ENCODE data around the gene CHST11. TPM values are rescaled to one million over a fixed set of nuclear protein-coding genes. Genes with fewer than 3 reads are reported as not detected.

Gene CHST11
- total RNA-seq, 1 experiment from 2014 or later: 6.7 TPM

DNA sequence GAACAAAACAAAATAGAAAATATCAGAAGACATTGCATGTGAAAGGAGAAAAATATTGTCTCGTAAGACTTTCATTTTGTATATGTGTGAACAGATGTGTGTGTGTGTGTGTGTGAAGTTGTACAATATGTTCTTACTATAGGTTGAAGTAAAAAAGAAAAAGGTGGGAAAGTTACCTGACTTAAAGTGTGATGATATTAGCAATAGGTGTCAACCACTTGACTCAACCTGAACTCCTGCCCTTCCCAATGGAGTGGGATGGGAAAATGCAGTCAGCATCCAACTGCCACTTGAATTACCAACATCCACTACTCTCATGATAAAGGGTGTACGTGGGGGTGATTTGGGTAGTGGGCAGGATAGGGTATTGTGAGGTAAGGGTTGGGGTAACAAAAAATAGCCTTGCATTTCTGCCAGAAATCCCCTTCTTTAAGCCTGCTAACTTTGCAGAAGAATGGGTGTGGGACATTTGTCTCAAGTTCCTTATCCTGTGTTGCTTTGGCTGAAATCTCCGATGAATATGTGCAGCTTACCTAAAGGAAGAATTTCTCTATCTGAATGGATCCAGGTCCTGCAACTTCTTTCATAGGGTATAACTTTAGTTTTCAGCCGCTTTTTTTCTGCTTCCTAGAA, 181.6 kb downstream of the CHST11 start:
- H3K18ac ChIP-seq (ENCODE audit: insufficient read length, low read depth, low read length): no peak overlapping the region
- H3K4me3 Mint-ChIP-seq: no peak overlapping the region
- no peak overlapping the region for H3K9ac ChIP-seq (ENCODE audit: extremely low read depth, insufficient read length, low read length)
- H3K4me1 ChIP-seq (ENCODE audit: insufficient read depth, low read length): no peaks in the 10 kb centered on the region
- no peaks in the 10 kb centered on the region for H4K20me1 ChIP-seq (ENCODE audit: control insufficient read depth, insufficient read depth, insufficient read length)
- no peaks in the 10 kb centered on the region; a peak in 1 of 7 replicates for H3K36me3 Mint-ChIP-seq (ENCODE audit: insufficient read depth in 1 of 3, low read depth in 3 of 3)
- H3K79me2 ChIP-seq (ENCODE audit: insufficient read depth, low read length): no peaks in the 10 kb centered on the region
- H3K79me1 ChIP-seq (ENCODE audit: insufficient read depth, low read depth, low read length, poor library complexity, severe bottlenecking): no peaks in the 10 kb centered on the region
- TF ChIP-seq, protein P1, sequence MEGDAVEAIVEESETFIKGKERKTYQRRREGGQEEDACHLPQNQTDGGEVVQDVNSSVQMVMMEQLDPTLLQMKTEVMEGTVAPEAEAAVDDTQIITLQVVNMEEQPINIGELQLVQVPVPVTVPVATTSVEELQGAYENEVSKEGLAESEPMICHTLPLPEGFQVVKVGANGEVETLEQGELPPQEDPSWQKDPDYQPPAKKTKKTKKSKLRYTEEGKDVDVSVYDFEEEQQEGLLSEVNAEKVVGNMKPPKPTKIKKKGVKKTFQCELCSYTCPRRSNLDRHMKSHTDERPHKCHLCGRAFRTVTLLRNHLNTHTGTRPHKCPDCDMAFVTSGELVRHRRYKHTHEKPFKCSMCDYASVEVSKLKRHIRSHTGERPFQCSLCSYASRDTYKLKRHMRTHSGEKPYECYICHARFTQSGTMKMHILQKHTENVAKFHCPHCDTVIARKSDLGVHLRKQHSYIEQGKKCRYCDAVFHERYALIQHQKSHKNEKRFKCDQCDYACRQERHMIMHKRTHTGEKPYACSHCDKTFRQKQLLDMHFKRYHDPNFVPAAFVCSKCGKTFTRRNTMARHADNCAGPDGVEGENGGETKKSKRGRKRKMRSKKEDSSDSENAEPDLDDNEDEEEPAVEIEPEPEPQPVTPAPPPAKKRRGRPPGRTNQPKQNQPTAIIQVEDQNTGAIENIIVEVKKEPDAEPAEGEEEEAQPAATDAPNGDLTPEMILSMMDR (conservative IDR thresholded peaks at IDR 0.05): no peak
- no peak overlapping the region for H2AK5ac ChIP-seq (ENCODE audit: insufficient read length, low read length)
- no peaks in the 10 kb centered on the region for H3K9me3 ChIP-seq (ENCODE audit: control insufficient read depth, low read depth, low read length)
- H3K23me2 ChIP-seq (ENCODE audit: insufficient read length, low read depth, low read length, poor library complexity, severe bottlenecking): no peaks in the 10 kb centered on the region
- no peak overlapping the region for H2BK5ac ChIP-seq (ENCODE audit: insufficient read length, low read length)
- H4K8ac ChIP-seq (replicated peaks; ENCODE audit: insufficient read length, low read depth, low read length): no peak overlapping the region
- H4K5ac ChIP-seq (ENCODE audit: insufficient read length, low read depth, low read length): no peak overlapping the region
- no peaks in the 10 kb centered on the region for H3K27me3 Mint-ChIP-seq (ENCODE audit: low read depth)
- peaks cover 0 to 3% of the 10 kb centered on the region in 2 experiments; a peak in 2 of 5 replicates for H3K9me3 Mint-ChIP-seq
- H3K27me3 ChIP-seq (ENCODE audit: insufficient read depth, low read length): no peaks in the 10 kb centered on the region
- no peak overlapping the region for H3K23ac ChIP-seq (ENCODE audit: insufficient read length, low read depth, low read length)
- H3T11ph ChIP-seq (ENCODE audit: low read length): no peak overlapping the region
- DNase-seq: no peak
- H2BK15ac ChIP-seq (ENCODE audit: low read depth, low read length): no peak overlapping the region
- no peak overlapping the region for H4K91ac ChIP-seq (ENCODE audit: insufficient read length, low read depth, low read length)
- no peak overlapping the region for H3K14ac ChIP-seq (ENCODE audit: insufficient read depth, low read length)
- no peak overlapping the region for H3K4me2 ChIP-seq (ENCODE audit: insufficient read depth, insufficient read length, low read length)
- H2BK120ac ChIP-seq (ENCODE audit: low read depth, low read length, poor library complexity, severe bottlenecking): no peak overlapping the region
- H3K56ac ChIP-seq (ENCODE audit: insufficient read length, low read depth, low read length): no peak overlapping the region
- H3K4ac ChIP-seq (ENCODE audit: low read depth, low read length): no peak overlapping the region
- H3K4me1 Mint-ChIP-seq: peaks cover 5% of the 10 kb centered on the region in 2 experiments; a peak in 3 of 4 replicates
- H2AFZ ChIP-seq (ENCODE audit: low read length): no peak overlapping the region
- H2BK20ac ChIP-seq (ENCODE audit: low read depth, low read length, poor library complexity, severe bottlenecking): no peak overlapping the region
- H3K27ac ChIP-seq (ENCODE audit: insufficient read length, low read depth, low read length): no peak overlapping the region
- H2BK12ac ChIP-seq (ENCODE audit: insufficient read length, low read depth, low read length): no peak overlapping the region
- H3K27ac Mint-ChIP-seq: no peak overlapping the region
- WGBS (ENCODE audit: extremely low coverage, insufficient read length, low lambda C conversion rate): no CpG with 5 or more reads among the region's 4 CpGs
